ENCODE results near the gene TNPO3. TPM values are rescaled to one million over a fixed set of nuclear protein-coding genes. Genes with fewer than 3 reads are reported as not detected.
"Not testable (repeated sequence)": the region's sequence is repeated elsewhere in the genome, so short reads cannot be mapped to it uniquely, and the experiment has no call there.

The TNPO3 gene
- total RNA-seq, 4 donors from 2014 or later: 29.9 to 41.6 (median 37.8) TPM

DNA sequence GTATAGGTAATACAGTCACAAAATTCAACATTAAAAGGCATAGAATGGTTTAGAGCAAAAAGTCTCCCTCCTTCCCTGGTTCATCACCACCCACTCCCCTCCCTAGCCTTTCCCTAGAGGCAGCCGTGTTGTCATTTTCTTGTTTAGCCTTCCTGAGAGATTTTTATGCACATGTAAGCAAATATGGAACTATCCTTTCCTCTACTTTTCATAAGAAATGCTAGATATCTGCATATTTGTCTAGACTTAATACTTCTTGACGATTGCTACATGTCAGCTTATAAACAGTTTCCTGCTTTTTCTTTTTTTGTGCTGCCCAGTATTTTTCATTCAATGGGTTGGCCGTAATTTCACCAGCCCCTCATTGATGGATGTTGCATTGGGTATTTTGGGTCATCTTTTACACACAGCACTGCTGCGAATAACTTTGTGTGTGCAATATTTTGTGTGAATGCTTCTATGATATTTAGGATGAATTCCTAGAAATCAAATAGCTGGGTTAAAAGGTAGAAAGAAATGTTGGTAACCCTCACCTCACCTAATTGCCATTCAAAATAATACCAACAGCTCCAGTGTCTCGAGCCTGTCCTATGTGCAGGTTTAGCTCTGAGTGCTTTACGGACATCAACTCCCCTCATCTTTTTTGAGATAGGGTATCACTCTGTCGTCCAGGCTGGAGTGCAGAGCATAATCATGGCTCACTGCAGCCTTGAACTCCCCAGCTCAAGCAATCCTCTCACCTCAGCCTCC lies 110.2 kb downstream of the TNPO3 start:
- no peaks in the 10 kb centered on the region for H3K4me1 ChIP-seq
- 72 to 88% methylated on average over 4 to 7 of the region's 7 CpGs for WGBS, 2 donors (ENCODE audit: low coverage in 1 of 2)
- no peaks in the 10 kb centered on the region for H3K27me3 ChIP-seq
- DNase-seq: no peak
- H3K36me3 ChIP-seq: no peaks in the 10 kb centered on the region
- no peak overlapping the region for H3K4me3 ChIP-seq
- TF ChIP-seq, protein P1, sequence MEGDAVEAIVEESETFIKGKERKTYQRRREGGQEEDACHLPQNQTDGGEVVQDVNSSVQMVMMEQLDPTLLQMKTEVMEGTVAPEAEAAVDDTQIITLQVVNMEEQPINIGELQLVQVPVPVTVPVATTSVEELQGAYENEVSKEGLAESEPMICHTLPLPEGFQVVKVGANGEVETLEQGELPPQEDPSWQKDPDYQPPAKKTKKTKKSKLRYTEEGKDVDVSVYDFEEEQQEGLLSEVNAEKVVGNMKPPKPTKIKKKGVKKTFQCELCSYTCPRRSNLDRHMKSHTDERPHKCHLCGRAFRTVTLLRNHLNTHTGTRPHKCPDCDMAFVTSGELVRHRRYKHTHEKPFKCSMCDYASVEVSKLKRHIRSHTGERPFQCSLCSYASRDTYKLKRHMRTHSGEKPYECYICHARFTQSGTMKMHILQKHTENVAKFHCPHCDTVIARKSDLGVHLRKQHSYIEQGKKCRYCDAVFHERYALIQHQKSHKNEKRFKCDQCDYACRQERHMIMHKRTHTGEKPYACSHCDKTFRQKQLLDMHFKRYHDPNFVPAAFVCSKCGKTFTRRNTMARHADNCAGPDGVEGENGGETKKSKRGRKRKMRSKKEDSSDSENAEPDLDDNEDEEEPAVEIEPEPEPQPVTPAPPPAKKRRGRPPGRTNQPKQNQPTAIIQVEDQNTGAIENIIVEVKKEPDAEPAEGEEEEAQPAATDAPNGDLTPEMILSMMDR (IDR thresholded peaks at IDR 0.05): no peak
- TF ChIP-seq POLR2AphosphoS5 (IDR thresholded peaks at IDR 0.05): no peak
- no peak for TF ChIP-seq POLR2A (IDR thresholded peaks at IDR 0.05)
- no peak for TF ChIP-seq EP300 (IDR thresholded peaks at IDR 0.05; ENCODE audit: low read depth)
- H3K9me3 ChIP-seq: no peaks in the 10 kb centered on the region
- in situ Hi-C loops (cut with MboI; ENCODE audit: low pct_ligation_motif_present in 1 of 4, low pct_unique_long_range_greater_than_20kb in 1 of 4, low sequenced_read_pairs in 3 of 4): no loop called here
- intact Hi-C loops (cut with DNase I; ENCODE audit: low total_unique reads): no loop called here
- no peak overlapping the region for H3K27ac ChIP-seq

DNA sequence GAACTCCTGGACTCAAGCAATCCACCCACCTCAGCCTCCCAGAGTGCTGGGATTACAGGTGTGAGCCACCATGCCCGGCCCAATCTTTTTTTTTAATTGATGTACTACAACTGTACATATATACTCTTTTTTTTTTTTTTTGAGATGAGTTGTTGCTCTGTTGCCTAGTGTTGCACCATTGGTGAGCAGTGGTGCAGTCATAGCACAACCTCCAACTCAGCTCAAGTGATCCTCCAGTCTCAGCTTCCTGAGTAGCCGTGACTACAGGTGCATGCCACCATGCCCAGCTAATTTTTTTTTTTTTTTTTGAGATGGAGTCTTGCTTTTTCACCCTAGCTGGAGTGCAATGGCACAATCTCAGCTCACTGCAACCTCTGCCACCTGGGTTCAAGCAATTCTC lies 111.7 kb downstream of the TNPO3 start:
- intact Hi-C loops (cut with DNase I; ENCODE audit: low total_unique reads); in situ Hi-C loops (cut with MboI; ENCODE audit: low pct_ligation_motif_present in 1 of 4, low pct_unique_long_range_greater_than_20kb in 1 of 4, low sequenced_read_pairs in 3 of 4); H3K9me3 ChIP-seq; H3K27ac ChIP-seq; H3K36me3 ChIP-seq; DNase-seq; H3K4me3 ChIP-seq: not testable (repeated sequence)
- 88% methylated on average over 2 of the region's 2 CpGs; no CpG with 5 or more reads in 1 of the 2 donors for WGBS, 2 donors (ENCODE audit: low coverage in 1 of 2)
- Histone ChIP-seq H3K27me3 (peaks cover 11% of the 10 kb centered on the region), H3K4me1 (peaks cover 4 to 13% (median 9%) of the 10 kb centered on the region in 4 donors)

DNA sequence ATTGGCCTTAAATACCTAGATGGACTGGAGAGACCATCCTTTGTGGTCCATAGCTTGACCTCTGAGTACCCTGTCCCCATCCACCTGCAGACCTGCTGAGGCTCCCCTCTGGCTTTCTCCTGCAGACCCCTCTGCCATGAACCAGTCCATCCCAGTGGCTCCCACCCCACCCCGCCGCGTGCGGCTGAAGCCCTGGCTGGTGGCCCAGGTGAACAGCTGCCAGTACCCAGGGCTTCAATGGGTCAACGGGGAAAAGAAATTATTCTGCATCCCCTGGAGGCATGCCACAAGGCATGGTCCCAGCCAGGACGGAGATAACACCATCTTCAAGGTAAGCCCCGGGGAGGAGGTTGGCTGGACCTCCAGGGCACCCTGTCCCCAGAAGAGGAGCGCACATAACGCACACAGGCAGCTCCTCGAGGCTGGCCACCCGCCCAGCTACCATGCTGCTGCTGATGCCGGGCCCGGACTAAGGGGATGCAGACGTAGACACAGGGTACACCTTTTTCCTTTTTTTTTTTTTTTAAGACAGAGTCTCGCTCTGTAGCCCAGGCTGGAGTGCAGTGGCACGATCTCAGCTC lies 112.9 kb downstream of the TNPO3 start:
- H3K27ac ChIP-seq: no peak overlapping the region
- H3K4me1 ChIP-seq: peaks cover 4 to 26% (median 18%) of the 10 kb centered on the region in 4 donors
- TF ChIP-seq, protein P1 (IDR thresholded peaks at IDR 0.05): no peak
- TF ChIP-seq EP300 (IDR thresholded peaks at IDR 0.05; ENCODE audit: low read depth): no peak
- no peak for TF ChIP-seq POLR2A (IDR thresholded peaks at IDR 0.05)
- no peak for TF ChIP-seq POLR2AphosphoS5 (IDR thresholded peaks at IDR 0.05)
- H3K27me3 ChIP-seq: peaks cover 22% of the 10 kb centered on the region
- H3K4me3 ChIP-seq: no peak overlapping the region
- no peaks in the 10 kb centered on the region for H3K36me3 ChIP-seq
- intact Hi-C loops (cut with DNase I; ENCODE audit: low total_unique reads) (no loop called here), in situ Hi-C loops (cut with MboI; ENCODE audit: low pct_ligation_motif_present in 1 of 4, low pct_unique_long_range_greater_than_20kb in 1 of 4, low sequenced_read_pairs in 3 of 4) (no loop called here)
- 93 to 100% methylated on average over 1 to 16 of the region's 16 CpGs for WGBS, 2 donors (ENCODE audit: low coverage in 1 of 2)
- no peak for DNase-seq
- H3K9me3 ChIP-seq: no peaks in the 10 kb centered on the region

DNA sequence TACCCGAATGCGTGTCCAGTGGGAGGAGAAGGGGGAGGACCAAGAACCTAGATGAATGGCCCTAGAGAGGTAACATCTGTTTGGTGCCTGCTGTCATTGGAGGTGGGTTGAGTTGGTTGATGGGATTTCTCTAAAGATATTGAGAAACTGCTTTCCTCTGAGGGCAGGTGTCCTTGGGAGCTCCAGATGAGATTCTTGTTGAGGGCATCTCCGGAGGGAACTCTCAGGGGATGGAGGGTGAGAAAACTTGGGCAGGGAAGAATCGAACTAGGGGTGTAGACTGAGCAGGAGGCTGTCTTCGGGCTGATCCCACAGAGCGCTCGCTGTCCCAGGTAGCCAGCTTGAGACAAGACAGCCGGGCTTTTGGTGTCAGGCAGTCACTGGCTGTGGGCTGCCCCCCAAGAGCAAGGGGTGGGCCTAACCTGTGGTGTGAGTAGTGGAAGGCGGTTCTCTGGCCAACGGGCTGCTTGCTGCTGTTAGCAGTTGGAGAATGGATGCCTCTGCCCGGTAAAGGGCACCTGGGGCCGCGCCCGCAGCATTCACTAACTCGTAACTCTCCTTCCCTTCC lies 113.5 kb downstream of the TNPO3 start:
- peaks cover 22% of the 10 kb centered on the region for H3K27me3 ChIP-seq
- H3K27ac ChIP-seq: peak overlapping the region in 3 of 4 donors; percentile 54 to 85 (median 75)
- intact Hi-C loops (cut with DNase I; ENCODE audit: low total_unique reads): no loop called here
- WGBS, 2 donors (ENCODE audit: low coverage in 1 of 2): 82% methylated on average over 15 of the region's 15 CpGs; no CpG with 5 or more reads in 1 of the 2 donors
- TF ChIP-seq EP300 (IDR thresholded peaks at IDR 0.05; ENCODE audit: low read depth): no peak
- TF ChIP-seq POLR2AphosphoS5 (IDR thresholded peaks at IDR 0.05): no peak
- no peak for TF ChIP-seq POLR2A (IDR thresholded peaks at IDR 0.05)
- TF ChIP-seq, protein P1 (IDR thresholded peaks at IDR 0.05): no peak
- H3K36me3 ChIP-seq: no peaks in the 10 kb centered on the region
- in situ Hi-C loops (cut with MboI; ENCODE audit: low pct_ligation_motif_present in 1 of 4, low pct_unique_long_range_greater_than_20kb in 1 of 4, low sequenced_read_pairs in 3 of 4): no loop called here
- no peaks in the 10 kb centered on the region for H3K9me3 ChIP-seq
- H3K4me1 ChIP-seq: peaks cover 4 to 32% (median 19%) of the 10 kb centered on the region in 4 donors
- no peak for DNase-seq
- H3K4me3 ChIP-seq: no peak overlapping the region
